Fibroblast of the aortic adventitia (primary cell): Measurements from ENCODE around the gene NRXN3. TPM values are rescaled to one million over a fixed set of nuclear protein-coding genes. Genes with fewer than 3 reads are reported as not detected.
A peak's percentile ranks its signal among the peaks of the same experiment; 100 is the strongest.

ENCODE experiments used
- DNase-seq: peaks from one replicate; pipeline ENCODE4 v3.0.0-alpha.2; 2010; ENCODE audit warnings: low read depth
- H3K4me3 ChIP-seq: 2 replicates; pipeline ENCODE4 v1.5.1; 2011; ENCODE audit warnings: low read depth, mild to moderate bottlenecking, control low read depth, low read length, moderate library complexity
- CTCF ChIP-seq: IDR thresholded peaks from 2 replicates; pipeline ENCODE4 v1.5.1; 2011; ENCODE audit warnings: mild to moderate bottlenecking, low read length, control low read depth, inconsistent platforms; ENCODE audit not compliant: insufficient read depth
- total RNA-seq: library from RNA; depleted of rRNA; stranded (reverse); fragments of >200 nt; gene quantifications from 2 replicates; pipeline ENCODE4 v1.2.3, GENCODE V29; 2012; ENCODE audit warnings: low replicate concordance

NRXN3 gene
- total RNA-seq, 1 donor: 0.18 TPM

GRCh38 chr14:78688503-78688902 lies 518.3 kb downstream of the NRXN3 start:
- H3K4me3 ChIP-seq: no peak overlapping the region
- TF ChIP-seq CTCF: no peak
- no peak for DNase-seq

- no peak for TF ChIP-seq CTCF
- DNase-seq: peak; percentile 45
- no peak overlapping the region for H3K4me3 ChIP-seq
Observed at GRCh38 chr14:78690836-78691235, 520.7 kb downstream of the NRXN3 start.

- no peak overlapping the region for H3K4me3 ChIP-seq
- peak; percentile 69 for DNase-seq
- peak; percentile 75 for TF ChIP-seq CTCF
Observed at GRCh38 chr14:78697341-78697740, 527.2 kb downstream of the NRXN3 start.

- DNase-seq: no peak
- no peak overlapping the region for H3K4me3 ChIP-seq
- TF ChIP-seq CTCF: no peak
Observed at GRCh38 chr14:78698991-78699390, 528.8 kb downstream of the NRXN3 start.

- peak; percentile 4 for DNase-seq
- no peak for TF ChIP-seq CTCF
- no peak overlapping the region for H3K4me3 ChIP-seq
Observed at GRCh38 chr14:78700236-78700635, 530.1 kb downstream of the NRXN3 start.

- peak; percentile 45 for DNase-seq
- no peak overlapping the region for H3K4me3 ChIP-seq
- no peak for TF ChIP-seq CTCF
Observed at GRCh38 chr14:78701246-78701645, 531.1 kb downstream of the NRXN3 start.

GRCh38 chr14:78704965-78705364 lies 534.8 kb downstream of the NRXN3 start:
- TF ChIP-seq CTCF: no peak
- DNase-seq: no peak
- H3K4me3 ChIP-seq: no peak overlapping the region
